GM12878 (cell line): ENCODE measurements around the gene SLC35G2. TPM values are rescaled to one million over a fixed set of nuclear protein-coding genes. Genes with fewer than 3 reads are reported as not detected.

Experiments
- ATAC-seq: fragments of 200-7000 bp; cut with Tn5 transposase; 3 replicates; pipeline ENCODE4 v1.9.1; 2020; ENCODE audit warnings: mild to moderate bottlenecking, moderate library complexity
- BruUV-seq: library from RNA; stranded (reverse); fragments of 400-500 nt; replicated peaks from 2 replicates; lab custom pipeline; 2021; lab: Mats Ljungman, UMichigan
- CTCF ChIA-PET: fragments of 300-600 bp; sonication (Branson Sonifier 250); formaldehyde crosslinking; extraction: SDS; loops from one replicate; lab custom pipeline; 2021; ENCODE audit warnings: inconsistent platforms; lab: Yijun Ruan, JAX
- POLR2A ChIA-PET: fragments of 350-600 bp; formaldehyde crosslinking; extraction: SDS; loops from one replicate; lab custom pipeline; 2021; ENCODE audit warnings: inconsistent platforms; lab: Charles Lee
- RAD21 ChIA-PET: fragments of 300-600 bp; sonication (Branson Sonifier 250); formaldehyde crosslinking; loops from one replicate; lab custom pipeline; 2023; ENCODE audit warnings: antibody characterized with exemption; ENCODE audit not compliant: unreplicated experiment; lab: Charles Lee
- SMC1A ChIA-PET: fragments of 300-600 bp; sonication (Branson Sonifier 250); formaldehyde crosslinking; loops from one replicate; lab custom pipeline; 2023; ENCODE audit not compliant: unreplicated experiment, uncharacterized antibody; lab: Charles Lee
- DNase-seq: peaks from one replicate; pipeline ENCODE4 v3.0.0-alpha.2; 2011; ENCODE audit warnings: low read depth, low spot score
- FAIRE-seq: peaks from 3 replicates; lab custom pipeline; 2011; peaks lifted over from hg19 to GRCh38; lab: Jason Lieb, UNC
- H2AFZ ChIP-seq: 2 replicates; pipeline ENCODE4 v1.6.0; 2011; ENCODE audit warnings: low read depth, low read length, control low read depth; ENCODE audit not compliant: control insufficient read depth
- H3K27ac ChIP-seq: 2 replicates; pipeline ENCODE4 v1.5.1; 2011; ENCODE audit warnings: control low read depth; ENCODE audit not compliant: control insufficient read depth, insufficient read depth
- H3K27me3 ChIP-seq, 2 experiments: replicated peaks in 1 of 2; 2 replicates each; pipeline versions ENCODE4 v1.6.0 to v1.6.1; 2011; ENCODE audit warnings: low read length in 1 of 2; ENCODE audit not compliant: control insufficient read depth in 2 of 2, insufficient read depth in 2 of 2
- H3K36me3 ChIP-seq, 2 experiments: 2 replicates each; pipeline ENCODE4 v1.5.1; 2011; ENCODE audit warnings: low read length in 1 of 2; ENCODE audit not compliant: control insufficient read depth in 2 of 2, insufficient read depth in 2 of 2
- H3K4me1 ChIP-seq: 2 replicates; pipeline ENCODE4 v1.6.1; 2011; ENCODE audit warnings: mild to moderate bottlenecking, low read length, moderate library complexity, mixed read lengths; ENCODE audit not compliant: control insufficient read depth, insufficient read depth
- H3K4me2 ChIP-seq: 2 replicates; pipeline ENCODE4 v1.6.0; 2011; ENCODE audit warnings: control low read depth; ENCODE audit not compliant: control insufficient read depth, insufficient read depth
- H3K4me3 ChIP-seq: fragments of 200-600 bp; sonication (generic); 2 replicates; pipeline ENCODE4 v1.5.1; 2016
- H3K79me2 ChIP-seq: 2 replicates; pipeline ENCODE4 v1.6.0; 2011; ENCODE audit warnings: low read length; ENCODE audit not compliant: control insufficient read depth, insufficient read depth
- H3K9ac ChIP-seq: 2 replicates; pipeline ENCODE4 v1.8.0; 2011; ENCODE audit warnings: low read length, control low read depth, mixed read lengths; ENCODE audit not compliant: control insufficient read depth, insufficient read depth
- H3K9me3 ChIP-seq: replicated peaks from 3 replicates; pipeline ENCODE4 v1.5.1; 2011; ENCODE audit warnings: mild to moderate bottlenecking, low read length; ENCODE audit not compliant: control insufficient read depth, insufficient read depth
- H4K20me1 ChIP-seq: 2 replicates; pipeline ENCODE4 v1.6.0; 2011; ENCODE audit not compliant: control insufficient read depth, insufficient read depth
- CEBPB ChIP-seq, 2 experiments: fragments of 150-350 bp in 1 of 2; IDR thresholded peaks; 2 replicates each; pipeline ENCODE4 v1.6.1; 2012 to 2014; ENCODE audit warnings: low read depth in 2 of 2, low read length in 2 of 2, borderline replicate concordance in 1 of 2, inconsistent platforms in 1 of 2
- CHD4 ChIP-seq: fragments of 200-600 bp; sonication (generic); IDR thresholded peaks from 2 replicates; pipeline ENCODE4 v1.6.1; 2016; ENCODE audit warnings: mild to moderate bottlenecking
- E4F1 ChIP-seq: fragments of 450-650 bp; IDR thresholded peaks from 2 replicates; pipeline ENCODE4 v1.6.1; 2018; ENCODE audit warnings: borderline replicate concordance, mild to moderate bottlenecking; ENCODE audit not compliant: partially characterized antibody
- GABPA ChIP-seq: IDR thresholded peaks from 2 replicates; pipeline ENCODE4 v1.6.1; 2014; ENCODE audit warnings: antibody characterized with exemption, low read depth, mild to moderate bottlenecking, inconsistent platforms
- GATAD2B ChIP-seq: fragments of 450-650 bp; conservative IDR thresholded peaks from 2 replicates; pipeline ENCODE4 v1.6.1; 2017; ENCODE audit warnings: low read depth, mild to moderate bottlenecking, moderate library complexity
- HDAC2 ChIP-seq: fragments of 200-600 bp; sonication (generic); IDR thresholded peaks from 2 replicates; pipeline ENCODE4 v1.6.1; 2017
- IKZF1 ChIP-seq: fragments of 450-650 bp; conservative IDR thresholded peaks from 2 replicates; pipeline ENCODE4 v1.6.1; 2017; ENCODE audit warnings: antibody characterized with exemption, mild to moderate bottlenecking
- MEF2A ChIP-seq: IDR thresholded peaks from 2 replicates; pipeline ENCODE4 v1.6.1; 2011; ENCODE audit warnings: low read depth, mild to moderate bottlenecking, low read length, moderate library complexity; ENCODE audit not compliant: insufficient read depth
- MEF2B ChIP-seq: fragments of 450-650 bp; IDR thresholded peaks from 2 replicates; pipeline ENCODE4 v1.6.1; 2018; ENCODE audit warnings: mild to moderate bottlenecking, moderate library complexity; ENCODE audit not compliant: partially characterized antibody, poor library complexity, severe bottlenecking
- NR2C2 ChIP-seq: IDR thresholded peaks from 2 replicates; pipeline ENCODE4 v1.6.1; 2011; ENCODE audit warnings: borderline replicate concordance, low read depth; ENCODE audit not compliant: control insufficient read depth, insufficient read length
- PAX5 ChIP-seq: IDR thresholded peaks from 2 replicates; pipeline ENCODE4 v1.6.1; 2011; ENCODE audit warnings: low read depth, low read length, borderline replicate concordance
- PML ChIP-seq: IDR thresholded peaks from 2 replicates; pipeline ENCODE4 v1.6.1; 2012; ENCODE audit warnings: low read length, inconsistent platforms
- RB1 ChIP-seq: fragments of 450-650 bp; formaldehyde crosslinking; IDR thresholded peaks from 2 replicates; pipeline ENCODE4 v1.6.1; 2017; ENCODE audit warnings: mild to moderate bottlenecking, borderline replicate concordance
- SIN3A ChIP-seq: IDR thresholded peaks from 2 replicates; pipeline ENCODE4 v1.6.1; 2012; ENCODE audit warnings: low read depth, low read length, improper control_type of control experiment
- SMC3 ChIP-seq: IDR thresholded peaks from 2 replicates; pipeline ENCODE4 v1.6.1; 2011; ENCODE audit warnings: low read length, improper control_type of control experiment, borderline replicate concordance
- SPI1 ChIP-seq: IDR thresholded peaks from 2 replicates; pipeline ENCODE4 v1.6.1; 2011; ENCODE audit warnings: low read depth, mild to moderate bottlenecking, low read length, moderate library complexity, borderline replicate concordance; ENCODE audit not compliant: insufficient read depth
- TBL1XR1 ChIP-seq: IDR thresholded peaks from 2 replicates; pipeline ENCODE4 v1.6.1; 2012; ENCODE audit warnings: low read depth, low read length, improper control_type of control experiment
- TCF7 ChIP-seq: IDR thresholded peaks from 2 replicates; pipeline ENCODE4 v1.6.1; 2014; ENCODE audit warnings: antibody characterized with exemption, borderline replicate concordance
- ZBED1 ChIP-seq: IDR thresholded peaks from 2 replicates; pipeline ENCODE4 v1.6.1; 2016; ENCODE audit warnings: borderline replicate concordance
- WGBS: methylation state at CpG from one replicate; pipeline ENCODE4 v1.1.6; 2016; ENCODE audit warnings: low lambda C conversion rate; ENCODE audit not compliant: insufficient replicate concordance, insufficient coverage; ENCODE audit errors: missing lambda C conversion rate; 5-methylcytosine and 5-hydroxymethylcytosine counted together
- in situ Hi-C: fragments of 300-500 bp; cut with MboI; formaldehyde crosslinking; loops from 9 replicates; pipeline ENCODE4 v1.14.3; 2018; ENCODE audit warnings: mixed read lengths
- intact Hi-C: fragments of 100-400 bp; cut with micrococcal nuclease; formaldehyde crosslinking; loops from one replicate; pipeline ENCODE4 v1.14.2; 2022; ENCODE audit not compliant: unreplicated experiment
- polyA plus RNA-seq, 11 experiments: library from polyadenylated mRNA; depleted of rRNA in 4 of 11; unstranded in 6 of 11; stranded (reverse) in 5 of 11; fragments of >200 nt; fragmentation: Nextera tagmentation in 4 of 11; fragmentation: Illumina TruSeq in 1 of 11; extraction: Ambion mirVana in 4 of 11; extraction: Trizol in 1 of 11; gene quantifications; 1 replicate in 1 of 11; 2 replicates in 10 of 11; pipeline versions ENCODE4 v1.2.1 to v1.2.3, GENCODE V29; 2011 to 2016; ENCODE audit warnings: inconsistent platforms in 2 of 11, missing spikeins in 2 of 11, low read depth in 1 of 11
- total RNA-seq, 4 experiments: library from RNA; depleted of rRNA in 3 of 4; stranded (reverse); fragments of >200 nt in 3 of 4; fragmentation: Illumina TruSeq in 1 of 4; extraction: Trizol in 1 of 4; gene quantifications; 2 replicates each; pipeline versions ENCODE4 v1.2.1 to v1.2.3, GENCODE V29; 2013 to 2021

The SLC35G2 gene
- total and polyA plus RNA-seq, 10 of the 15 experiments (the other 5 are each of a cell fraction or from before 2014, with no cell fraction given), result 0.11 to 1.9 (median 0.27) TPM

DNA sequence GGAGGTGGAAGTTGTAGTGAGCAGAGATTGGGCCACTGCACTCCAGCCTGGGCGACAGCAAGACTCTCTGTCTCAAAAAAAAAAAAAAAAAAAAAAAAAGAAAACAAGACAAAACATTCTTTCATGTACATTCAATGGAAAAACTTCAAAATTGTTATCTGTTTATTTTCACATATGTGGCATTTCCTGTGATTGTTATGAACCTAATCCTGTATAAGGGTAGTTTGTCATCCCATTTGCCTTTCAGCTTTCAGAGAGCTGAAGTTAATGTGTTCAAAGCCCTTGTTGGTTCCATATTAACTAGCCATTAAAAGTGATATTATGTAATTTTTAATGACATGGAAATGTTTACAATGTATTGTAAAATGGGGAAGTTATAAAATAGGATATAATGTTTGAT, 25.8 kb downstream of the SLC35G2 start:
- TF ChIP-seq NR2C2 (no peak), CHD4 (no peak), E4F1 (no peak), TCF7 (no peak), SIN3A (no peak), IKZF1 (no peak), SPI1 (no peak), PML (no peak), PAX5 (no peak), GATAD2B (no peak), CEBPB (IDR thresholded peaks at IDR 0.05; ENCODE audit: borderline replicate concordance in 1 of 2, low read depth in 2 of 2, low read length in 2 of 2) (no peak), MEF2A (no peak), ZBED1 (no peak), GABPA (no peak), TBL1XR1 (no peak), SMC3 (no peak), HDAC2 (no peak), RB1 (no peak), MEF2B (no peak)
- in situ Hi-C loops, result no loop called here
- H3K27me3 ChIP-seq, result no peaks in the 10 kb centered on the region
- H3K4me1 ChIP-seq, result no peaks in the 10 kb centered on the region
- no peak for DNase-seq
- H2AFZ ChIP-seq, result no peak overlapping the region
- no peak for ATAC-seq
- SMC1A ChIA-PET, result interaction anchor here (1.4 kb wide), 1 partner anchor 14 kb away, joined by 3 read pairs; no protein-coding TSS in a partner anchor
- CTCF ChIA-PET, result interaction anchor here (0.5 to 1.4 kb wide), 3 partner anchors 95 to 345 kb away, joined by 3 read pairs; no protein-coding TSS in a partner anchor
- no peak overlapping the region for H3K27ac ChIP-seq
- FAIRE-seq, result no peak
- H3K9ac ChIP-seq, result no peak overlapping the region
- no peaks in the 10 kb centered on the region for H4K20me1 ChIP-seq
- intact Hi-C loops, result no loop called here
- BruUV-seq, result no TSS peak
- no peak overlapping the region for H3K4me2 ChIP-seq
- 80% methylated on average over 1 of the region's 1 CpG for WGBS
- no peaks in the 10 kb centered on the region for H3K79me2 ChIP-seq
- no peaks in the 10 kb centered on the region for H3K9me3 ChIP-seq
- H3K4me3 ChIP-seq, result no peak overlapping the region
- RAD21 ChIA-PET, result no interaction called here
- H3K36me3 ChIP-seq, result no peaks in the 10 kb centered on the region; a peak in 1 of 4 replicates
- POLR2A ChIA-PET, result no interaction called here
